Stomach (tissue), 4 donors: ENCODE data around the gene GMDS.
A peak's percentile ranks its signal among the peaks of the same experiment; 100 is the strongest.

Experiments used
- CTCF ChIP-seq, 7 experiments: fragments of 450-650 bp in 4 of 7; fragments of 200-600 bp in 3 of 7; sonication (generic) in 3 of 7; IDR thresholded peaks; one replicate each; pipeline ENCODE4 v1.5.1; 2016 to 2019; ENCODE audit warnings: antibody characterized with exemption in 7 of 7, control low read depth in 2 of 7, mild to moderate bottlenecking in 1 of 7
- POLR2A ChIP-seq, 4 donors: fragments of 450-650 bp; IDR thresholded peaks; one replicate each; pipeline ENCODE4 v1.6.1; 2016; ENCODE audit warnings: antibody characterized with exemption in 4 of 4, control low read depth in 2 of 4, mild to moderate bottlenecking in 1 of 4, moderate library complexity in 1 of 4

- peak in 5 of 7 experiments; percentile 45 to 98 (median 87) for TF ChIP-seq CTCF (IDR thresholded peaks at IDR 0.05)
- TF ChIP-seq POLR2A (IDR thresholded peaks at IDR 0.05): no peak
Observed at GRCh38 chr6:1604158-1605003, 641.0 kb downstream of the GMDS start.
